Esophagus squamous epithelium (tissue), 5 donors: ENCODE data around the gene NOD1. TPM values are rescaled to one million over a fixed set of nuclear protein-coding genes. Genes with fewer than 3 reads are reported as not detected.
"Not testable (repeated sequence)": the region's sequence is repeated elsewhere in the genome, so short reads cannot be mapped to it uniquely, and the experiment has no call there.

Experiments used
- DNase-seq: peaks from one replicate; lab custom pipeline; 2025; lab: John Stamatoyannopoulos, UW
- H3K27ac ChIP-seq, 4 donors: fragments of 200-600 bp; sonication (generic); one replicate each; pipeline ENCODE4 v1.5.1; 2016 to 2019; ENCODE audit warnings: mild to moderate bottlenecking in 1 of 4
- H3K27me3 ChIP-seq, 4 donors: fragments of 200-600 bp; sonication (generic); 1 replicate in 3 of 4; 2 replicates in 1 of 4; pipeline versions ENCODE4 v1.5.1 to v1.6.0; 2017 to 2021; ENCODE audit warnings: antibody characterized with exemption in 1 of 4
- H3K36me3 ChIP-seq, 3 donors: fragments of 200-600 bp; sonication (generic); one replicate each; pipeline ENCODE4 v1.5.1; 2016 to 2019
- H3K4me1 ChIP-seq, 3 donors: fragments of 200-600 bp; sonication (generic); one replicate each; pipeline ENCODE4 v1.5.1; 2017 to 2019
- H3K4me3 ChIP-seq, 4 donors: fragments of 200-600 bp; sonication (generic); 1 replicate in 3 of 4; 2 replicates in 1 of 4; pipeline ENCODE4 v1.5.1; 2016 to 2019; ENCODE audit warnings: mild to moderate bottlenecking in 2 of 4, moderate library complexity in 1 of 4
- H3K9me3 ChIP-seq, 3 donors: fragments of 200-600 bp; sonication (generic); one replicate each; pipeline ENCODE4 v1.5.1; 2016 to 2019
- POLR2A ChIP-seq, 4 donors: fragments of 450-650 bp; IDR thresholded peaks; one replicate each; pipeline ENCODE4 v1.6.1; 2017; ENCODE audit warnings: antibody characterized with exemption in 4 of 4, mild to moderate bottlenecking in 4 of 4, moderate library complexity in 3 of 4
- WGBS, 2 donors: methylation state at CpG; one replicate each; pipeline ENCODE4 v1.1.5; 2018; 5-methylcytosine and 5-hydroxymethylcytosine counted together
- intact Hi-C: fragments of 100-400 bp; cut with DNase I; formaldehyde crosslinking; loops from one replicate; pipeline ENCODE4 v1.15.0; 2022
- total RNA-seq, 4 donors: library from RNA; depleted of rRNA; stranded (reverse); fragments of >200 nt; gene quantifications; one replicate each; pipeline ENCODE4 v1.1.0, GENCODE V29; 2016
- TF ChIP-seq, protein P1 (sequence below), 6 experiments: fragments of 450-650 bp in 4 of 6; fragments of 200-600 bp in 2 of 6; sonication (generic) in 2 of 6; IDR thresholded peaks; one replicate each; pipeline ENCODE4 v1.5.1; 2016 to 2019; ENCODE audit warnings: antibody characterized with exemption in 6 of 6, mild to moderate bottlenecking in 4 of 6, moderate library complexity in 4 of 6
- donor health status: DM: yes; HTN: yes; CAD: no.

The NOD1 gene
- total RNA-seq, 4 donors from 2014 or later, result 4.2 to 13.0 (median 6.2) TPM

DNA sequence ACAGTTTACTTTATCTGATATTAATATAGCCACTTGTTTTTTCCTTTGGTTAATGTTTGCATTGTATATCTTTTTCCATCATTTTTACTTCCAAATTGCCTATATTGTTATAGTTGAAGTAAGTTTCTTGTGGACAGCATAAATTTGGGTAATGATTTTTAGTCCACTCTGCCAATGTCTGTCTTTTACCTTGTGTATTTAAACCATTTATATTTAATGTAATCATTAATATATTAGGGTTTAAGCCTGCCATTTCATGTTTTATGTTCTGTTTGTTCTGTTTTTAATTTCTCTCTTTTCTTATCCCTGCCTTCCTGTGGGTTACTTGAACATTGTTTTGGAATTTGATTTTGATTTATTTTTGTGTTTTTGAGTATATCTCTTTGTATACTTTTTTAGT lies 12.8 kb upstream of the NOD1 start:
- H3K9me3 ChIP-seq, result peaks cover 0 to 8% (median 5%) of the 10 kb centered on the region in 3 donors
- DNase-seq, result no peak
- H3K27ac ChIP-seq, result no peak overlapping the region
- no peak overlapping the region for H3K4me3 ChIP-seq
- no peaks in the 10 kb centered on the region for H3K4me1 ChIP-seq
- TF ChIP-seq POLR2A (IDR thresholded peaks at IDR 0.05), result no peak
- TF ChIP-seq, protein P1, sequence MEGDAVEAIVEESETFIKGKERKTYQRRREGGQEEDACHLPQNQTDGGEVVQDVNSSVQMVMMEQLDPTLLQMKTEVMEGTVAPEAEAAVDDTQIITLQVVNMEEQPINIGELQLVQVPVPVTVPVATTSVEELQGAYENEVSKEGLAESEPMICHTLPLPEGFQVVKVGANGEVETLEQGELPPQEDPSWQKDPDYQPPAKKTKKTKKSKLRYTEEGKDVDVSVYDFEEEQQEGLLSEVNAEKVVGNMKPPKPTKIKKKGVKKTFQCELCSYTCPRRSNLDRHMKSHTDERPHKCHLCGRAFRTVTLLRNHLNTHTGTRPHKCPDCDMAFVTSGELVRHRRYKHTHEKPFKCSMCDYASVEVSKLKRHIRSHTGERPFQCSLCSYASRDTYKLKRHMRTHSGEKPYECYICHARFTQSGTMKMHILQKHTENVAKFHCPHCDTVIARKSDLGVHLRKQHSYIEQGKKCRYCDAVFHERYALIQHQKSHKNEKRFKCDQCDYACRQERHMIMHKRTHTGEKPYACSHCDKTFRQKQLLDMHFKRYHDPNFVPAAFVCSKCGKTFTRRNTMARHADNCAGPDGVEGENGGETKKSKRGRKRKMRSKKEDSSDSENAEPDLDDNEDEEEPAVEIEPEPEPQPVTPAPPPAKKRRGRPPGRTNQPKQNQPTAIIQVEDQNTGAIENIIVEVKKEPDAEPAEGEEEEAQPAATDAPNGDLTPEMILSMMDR (IDR thresholded peaks at IDR 0.05), result no peak
- no peaks in the 10 kb centered on the region for H3K27me3 ChIP-seq
- intact Hi-C loops, result no loop called here
- peaks cover 0 to 18% (median 1%) of the 10 kb centered on the region in 3 donors for H3K36me3 ChIP-seq

DNA sequence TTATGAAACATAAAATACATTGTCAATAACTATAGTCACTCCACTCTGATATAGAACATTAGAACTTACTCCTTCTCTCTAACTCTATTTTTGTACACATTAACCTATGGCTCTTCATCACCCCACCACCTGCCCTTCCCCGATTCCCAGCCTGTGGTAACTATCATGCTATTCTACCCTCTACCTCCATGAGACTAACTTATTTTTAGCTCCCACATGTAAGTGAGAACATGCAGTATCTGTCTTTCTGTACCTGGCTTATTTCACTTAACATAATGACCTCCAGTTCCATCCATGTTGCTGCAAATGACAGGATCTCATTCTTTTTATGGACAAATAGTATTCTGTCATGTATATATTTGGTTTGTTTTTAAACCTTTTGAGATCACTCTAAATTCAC lies 8.8 kb upstream of the NOD1 start:
- WGBS, 2 donors, result 79 to 88% methylated on average over 1 of the region's 1 CpG
- H3K4me3 ChIP-seq, result no peak overlapping the region
- no peak overlapping the region for H3K27ac ChIP-seq
- H3K4me1 ChIP-seq, result no peaks in the 10 kb centered on the region
- DNase-seq, result no peak
- no peaks in the 10 kb centered on the region for H3K36me3 ChIP-seq
- H3K27me3 ChIP-seq, result no peaks in the 10 kb centered on the region
- TF ChIP-seq POLR2A (IDR thresholded peaks at IDR 0.05), result no peak
- TF ChIP-seq, protein P1 (IDR thresholded peaks at IDR 0.05), result no peak
- H3K9me3 ChIP-seq, result peaks cover 0 to 8% (median 5%) of the 10 kb centered on the region in 3 donors
- intact Hi-C loops, result no loop called here

DNA sequence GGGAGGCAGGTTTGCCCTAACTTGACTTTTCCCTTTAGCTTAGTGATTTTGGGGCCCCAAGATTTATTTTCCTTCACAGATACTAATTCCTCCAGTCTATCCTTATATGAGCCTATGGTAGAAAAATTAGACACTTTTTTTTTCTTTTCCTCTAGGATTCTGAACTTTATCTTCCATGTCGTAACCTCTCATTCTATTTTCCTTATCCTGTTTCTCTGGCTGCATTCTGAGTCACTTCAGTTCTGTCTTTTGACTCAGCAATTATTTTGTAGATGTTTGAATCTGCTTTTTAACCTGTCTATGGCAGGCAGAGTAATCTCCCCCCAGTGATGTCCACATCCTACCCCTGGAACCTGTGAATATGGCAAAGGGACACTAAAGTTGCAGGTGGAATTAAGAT lies 7.1 kb upstream of the NOD1 start:
- WGBS, 2 donors, result 80 to 91% methylated on average over 1 of the region's 1 CpG
- Histone ChIP-seq H3K9me3 (peaks cover 0 to 4% (median 0%) of the 10 kb centered on the region in 3 donors), H3K4me3 (no peak overlapping the region), H3K36me3 (no peaks in the 10 kb centered on the region), H3K27me3 (no peaks in the 10 kb centered on the region), H3K4me1 (no peaks in the 10 kb centered on the region), H3K27ac (no peak overlapping the region)
- no peak for DNase-seq
- intact Hi-C loops, result no loop called here
- no peak for TF ChIP-seq POLR2A (IDR thresholded peaks at IDR 0.05)
- TF ChIP-seq, protein P1 (IDR thresholded peaks at IDR 0.05), result no peak

DNA sequence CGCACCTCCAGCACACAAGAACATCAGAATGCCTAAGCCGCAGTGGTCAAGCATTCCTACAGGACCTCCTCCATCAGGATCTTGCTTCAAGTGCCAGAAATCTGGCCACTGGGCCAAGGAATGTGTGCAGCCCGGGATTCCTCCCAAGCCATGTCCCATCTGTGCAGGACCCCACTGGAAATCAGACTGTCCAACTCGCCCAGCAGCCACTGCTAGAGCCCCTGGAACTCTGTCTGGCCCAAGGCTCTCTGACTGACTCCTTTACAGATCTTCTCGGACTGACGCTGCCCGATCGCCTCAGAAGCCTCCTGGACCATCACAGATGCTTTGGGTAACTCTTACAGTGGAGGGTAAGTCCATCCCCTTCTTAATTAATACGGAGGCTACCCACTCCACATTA lies 2.8 kb upstream of the NOD1 start:
- H3K9me3 ChIP-seq, DNase-seq, H3K27ac ChIP-seq, H3K27me3 ChIP-seq, H3K4me3 ChIP-seq, intact Hi-C loops, H3K36me3 ChIP-seq: not testable (repeated sequence)
- H3K4me1 ChIP-seq, result peaks cover 17 to 31% (median 19%) of the 10 kb centered on the region in 3 donors
- WGBS, 2 donors, result 88 to 96% methylated on average over 8 to 9 of the region's 9 CpGs

DNA sequence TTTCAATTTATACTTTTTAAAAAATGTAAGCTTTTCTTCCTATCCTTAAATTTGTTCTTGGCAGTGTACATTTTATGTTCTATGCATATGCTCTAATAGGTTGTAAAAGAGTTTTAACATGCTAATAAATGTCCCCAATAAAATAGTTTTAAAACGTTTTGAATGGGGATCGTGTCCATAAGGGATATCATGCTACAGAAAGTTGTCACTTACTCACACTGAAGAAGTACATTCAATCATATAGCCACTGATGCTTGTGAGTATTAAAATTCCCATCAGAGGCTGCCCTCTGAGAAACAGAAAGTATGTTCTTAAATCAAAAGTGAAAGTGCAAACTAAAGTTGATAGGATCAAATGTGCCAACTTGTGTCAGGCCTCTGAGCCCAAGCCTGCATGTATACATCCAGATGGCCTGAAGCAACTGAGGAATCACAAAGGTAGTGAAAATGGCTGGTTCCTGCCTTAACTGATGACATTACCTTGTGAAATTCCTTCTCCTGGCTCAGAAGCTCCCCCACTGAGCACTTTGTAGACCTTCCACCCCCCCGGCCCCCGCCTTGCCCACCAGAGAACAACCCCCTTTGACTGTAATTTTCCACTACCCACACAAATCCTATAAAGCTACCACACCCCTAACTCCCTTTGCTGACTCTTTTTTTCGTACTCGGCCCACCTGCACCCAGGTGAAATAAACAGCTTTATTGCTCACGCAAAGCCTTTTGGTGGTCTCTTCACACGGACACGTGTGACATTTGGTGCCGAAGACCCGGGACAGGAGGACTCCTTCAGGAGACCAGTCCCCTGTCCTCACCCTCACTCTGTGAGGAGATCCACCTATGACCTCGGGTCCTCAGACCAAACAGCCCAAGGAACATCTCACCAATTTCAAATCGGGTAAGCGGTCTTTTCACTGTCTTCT lies 877 bp upstream of the NOD1 start:
- intact Hi-C loops, result no loop called here
- Histone ChIP-seq H3K27me3 (no peaks in the 10 kb centered on the region), H3K36me3 (peaks cover 0 to 9% (median 0%) of the 10 kb centered on the region in 3 donors), H3K27ac (peak overlapping the region; percentile 88 to 98 (median 92)), H3K9me3 (no peaks in the 10 kb centered on the region), H3K4me1 (peaks cover 17 to 48% (median 35%) of the 10 kb centered on the region in 3 donors), H3K4me3 (peak overlapping the region; percentile 52 to 79 (median 76))
- TF ChIP-seq, protein P1 (IDR thresholded peaks at IDR 0.05), result no peak
- no peak for TF ChIP-seq POLR2A (IDR thresholded peaks at IDR 0.05)
- WGBS, 2 donors, result 72 to 78% methylated on average over 14 of the region's 14 CpGs
- no peak for DNase-seq
